ENCODE measurements around the gene SPECC1. TPM values are rescaled to one million over a fixed set of nuclear protein-coding genes. Genes with fewer than 3 reads are reported as not detected.

Gene SPECC1
- total RNA-seq, 1 experiment from 2014 or later: 43.5 TPM

- POLR2A ChIA-PET: no interaction called here
Observed at GRCh38 chr17:20184977-20185619, 175.9 kb downstream of the SPECC1 start.

GRCh38 chr17:20187049-20187448, 177.9 kb downstream of the SPECC1 start:
- peaks cover 4% of the 10 kb centered on the region; the same call in 1 of the 2 replicates for H3K79me2 ChIP-seq (ENCODE audit: insufficient read depth, low read length)
- no peaks in the 10 kb centered on the region for H3K9me3 ChIP-seq (ENCODE audit: control insufficient read depth in 1 of 2, insufficient read depth in 1 of 2, low read depth in 1 of 2, low read length in 2 of 2)
- no peak for ATAC-seq
- H3K36me3 ChIP-seq (ENCODE audit: control insufficient read depth in 1 of 2, insufficient read depth in 2 of 2, low read length in 2 of 2): no peaks in the 10 kb centered on the region
- intact Hi-C loops (cut with micrococcal nuclease): no loop called here
- TF ChIP-seq EGR1 (IDR thresholded peaks at IDR 0.05; ENCODE audit: low read depth): no peak
- no peak for TF ChIP-seq ATF3 (IDR thresholded peaks at IDR 0.05)
- no peak for TF ChIP-seq FOSL1 (IDR thresholded peaks at IDR 0.05; ENCODE audit: low read depth)
- no peak for TF ChIP-seq CTCF (IDR thresholded peaks at IDR 0.05 in 2 of 3, conservative IDR thresholded peaks at IDR 0.05 in 1 of 3; ENCODE audit: borderline replicate concordance in 1 of 3, insufficient read depth in 1 of 3, low read depth in 2 of 3, low read length in 2 of 3)
- H3K9ac ChIP-seq (ENCODE audit: low read length): no peak overlapping the region
- no peak overlapping the region for H3K27ac ChIP-seq (ENCODE audit: low read depth, low read length)
- no peaks in the 10 kb centered on the region for H3K27me3 ChIP-seq (ENCODE audit: insufficient read depth, low read length)
- H3K4me2 ChIP-seq (ENCODE audit: low read length): no peak overlapping the region
- no peaks in the 10 kb centered on the region for H3K9me2 ChIP-seq (ENCODE audit: insufficient read depth)
- RAD21 ChIA-PET (ENCODE audit: low non-redundant PET in 1 of 2, low total read pairs in 2 of 2, uncharacterized antibody in 2 of 2, unreplicated experiment in 2 of 2): no interaction called here
- no peak overlapping the region for H3K4me3 ChIP-seq (replicated peaks in 1 of 2; ENCODE audit: low read depth in 1 of 2, low read length in 2 of 2)
- DNase-seq (ENCODE audit: low read depth, low spot score): no peak
- no peak overlapping the region for H2AFZ ChIP-seq (ENCODE audit: low read depth, low read length, poor library complexity, severe bottlenecking)
- H4K20me1 ChIP-seq (ENCODE audit: insufficient read depth): no peaks in the 10 kb centered on the region
- BruUV-seq (replicated peaks): no TSS peak
- H3K4me1 ChIP-seq (ENCODE audit: control insufficient read depth in 1 of 2, insufficient read depth in 2 of 2, low read length in 2 of 2): no peaks in the 10 kb centered on the region
- CTCF ChIA-PET: no interaction called here
- POLR2A ChIA-PET: no interaction called here

More at GRCh38 chr17:20184977-20185619, 175.9 kb downstream of the SPECC1 start:
- no peak for ATAC-seq
- TF ChIP-seq EGR1 (IDR thresholded peaks at IDR 0.05; ENCODE audit: low read depth) (no peak), SIN3A (IDR thresholded peaks at IDR 0.05; ENCODE audit: low read depth) (no peak), MAX (IDR thresholded peaks at IDR 0.05) (no peak)
- Histone ChIP-seq H3K9ac (ENCODE audit: low read length) (no peak overlapping the region), H4K20me1 (ENCODE audit: insufficient read depth) (no peaks in the 10 kb centered on the region), H3K9me2 (ENCODE audit: insufficient read depth) (no peaks in the 10 kb centered on the region), H3K27ac (ENCODE audit: low read depth, low read length) (no peak overlapping the region), H3K4me2 (ENCODE audit: low read length) (no peak overlapping the region), H3K36me3 (ENCODE audit: control insufficient read depth in 1 of 2, insufficient read depth in 2 of 2, low read length in 2 of 2) (no peaks in the 10 kb centered on the region), H2AFZ (ENCODE audit: low read depth, low read length, poor library complexity, severe bottlenecking) (no peak overlapping the region), H3K27me3 (ENCODE audit: insufficient read depth, low read length) (no peaks in the 10 kb centered on the region), H3K9me3 (ENCODE audit: control insufficient read depth in 1 of 2, insufficient read depth in 1 of 2, low read depth in 1 of 2, low read length in 2 of 2) (no peaks in the 10 kb centered on the region), H3K4me3 (replicated peaks in 1 of 2; ENCODE audit: low read depth in 1 of 2, low read length in 2 of 2) (no peak overlapping the region), H3K4me1 (ENCODE audit: control insufficient read depth in 1 of 2, insufficient read depth in 2 of 2, low read length in 2 of 2) (no peaks in the 10 kb centered on the region), H3K79me2 (ENCODE audit: insufficient read depth, low read length) (no peaks in the 10 kb centered on the region)
- no peak for DNase-seq (ENCODE audit: low read depth, low spot score)
- intact Hi-C loops (cut with micrococcal nuclease): no loop called here
- RAD21 ChIA-PET (ENCODE audit: low non-redundant PET in 1 of 2, low total read pairs in 2 of 2, uncharacterized antibody in 2 of 2, unreplicated experiment in 2 of 2): no interaction called here
- CTCF ChIA-PET: interaction anchor here (0.8 kb wide), 1 partner anchor 43 kb away, joined by 3 read pairs; no protein-coding TSS in a partner anchor
- no TSS peak for BruUV-seq (replicated peaks)

Data from HCT116 (cell line).